ENCODE data around the gene ARGFX. TPM values are rescaled to one million over a fixed set of nuclear protein-coding genes. Genes with fewer than 3 reads are reported as not detected.
"Not testable (repeated sequence)": the region's sequence is repeated elsewhere in the genome, so short reads cannot be mapped to it uniquely, and the experiment has no call there.

Gene ARGFX
- total RNA-seq, 1 experiment from 2014 or later, result not detected

- no peaks in the 10 kb centered on the region for H3K79me2 ChIP-seq (ENCODE audit: insufficient read depth, low read length)
- no peaks in the 10 kb centered on the region for H3K9me3 ChIP-seq (ENCODE audit: control insufficient read depth in 1 of 2, insufficient read depth in 1 of 2, low read depth in 1 of 2, low read length in 2 of 2)
- RAD21 ChIA-PET (ENCODE audit: low non-redundant PET in 1 of 2, low total read pairs in 2 of 2, uncharacterized antibody in 2 of 2, unreplicated experiment in 2 of 2), result no interaction called here
- no peaks in the 10 kb centered on the region for H3K27me3 ChIP-seq (ENCODE audit: insufficient read depth, low read length)
- H4K20me1 ChIP-seq (ENCODE audit: insufficient read depth), result no peaks in the 10 kb centered on the region
- H3K27ac ChIP-seq (ENCODE audit: low read depth, low read length), result no peak overlapping the region
- 0 out of 4 replicates have a peak, but pooled peaks cover 0 to 3% of the 10 kb centered on the region in 2 experiments for H3K4me1 ChIP-seq (ENCODE audit: control insufficient read depth in 1 of 2, insufficient read depth in 2 of 2, low read length in 2 of 2)
- intact Hi-C loops (cut with micrococcal nuclease), result no loop called here
- no peak for TF ChIP-seq ZFX (IDR thresholded peaks at IDR 0.05)
- TF ChIP-seq CTCF (IDR thresholded peaks at IDR 0.05 in 2 of 3, conservative IDR thresholded peaks at IDR 0.05 in 1 of 3; ENCODE audit: borderline replicate concordance in 1 of 3, insufficient read depth in 1 of 3, low read depth in 2 of 3, low read length in 2 of 3), result no peak
- no peak for TF ChIP-seq SIN3A (IDR thresholded peaks at IDR 0.05; ENCODE audit: low read depth)
- TF ChIP-seq YY1 (IDR thresholded peaks at IDR 0.05; ENCODE audit: extremely low read depth, insufficient replicate concordance, low read depth, low read length), result no peak
- TF ChIP-seq POLR2A (IDR thresholded peaks at IDR 0.05; ENCODE audit: borderline replicate concordance, extremely low read depth, insufficient read depth, insufficient read length), result no peak
- no peak for TF ChIP-seq MAX (IDR thresholded peaks at IDR 0.05)
- no peak for TF ChIP-seq SRF (IDR thresholded peaks at IDR 0.05; ENCODE audit: low read depth)
- no peak for TF ChIP-seq REST (IDR thresholded peaks at IDR 0.05; ENCODE audit: low read depth)
- BruUV-seq (replicated peaks), result no TSS peak
- H3K36me3 ChIP-seq (ENCODE audit: control insufficient read depth in 1 of 2, insufficient read depth in 2 of 2, low read length in 2 of 2), result no peaks in the 10 kb centered on the region
- no peak overlapping the region for H3K4me2 ChIP-seq (ENCODE audit: low read length)
- H3K4me3 ChIP-seq (replicated peaks in 1 of 2; ENCODE audit: low read depth in 1 of 2, low read length in 2 of 2), result no peak overlapping the region
- no peaks in the 10 kb centered on the region; the same call in 1 of the 2 replicates for H3K9me2 ChIP-seq (ENCODE audit: insufficient read depth)
- H2AFZ ChIP-seq (ENCODE audit: low read depth, low read length, poor library complexity, severe bottlenecking), result no peak overlapping the region
- H3K9ac ChIP-seq (ENCODE audit: low read length), result no peak overlapping the region
- CTCF ChIA-PET, result no interaction called here
- ATAC-seq (no peak), DNase-seq (ENCODE audit: low read depth, low spot score) (no peak)
- POLR2A ChIA-PET, result no interaction called here
These were observed 30.8 kb downstream of the ARGFX start for GRCh38 chr3:121598564-121598963.

GRCh38 chr3:121599900-121600299 is 32.2 kb downstream of the ARGFX start:
- H3K36me3 ChIP-seq (ENCODE audit: control insufficient read depth in 1 of 2, insufficient read depth in 2 of 2, low read length in 2 of 2); H3K9me3 ChIP-seq (ENCODE audit: control insufficient read depth in 1 of 2, insufficient read depth in 1 of 2, low read depth in 1 of 2, low read length in 2 of 2); DNase-seq (ENCODE audit: low read depth, low spot score); H3K9ac ChIP-seq (ENCODE audit: low read length); H3K27ac ChIP-seq (ENCODE audit: low read depth, low read length); RAD21 ChIA-PET (ENCODE audit: low non-redundant PET in 1 of 2, low total read pairs in 2 of 2, uncharacterized antibody in 2 of 2, unreplicated experiment in 2 of 2); H3K9me2 ChIP-seq (ENCODE audit: insufficient read depth); ATAC-seq; H3K4me2 ChIP-seq (ENCODE audit: low read length); CTCF ChIA-PET; intact Hi-C loops (cut with micrococcal nuclease); H3K4me1 ChIP-seq (ENCODE audit: control insufficient read depth in 1 of 2, insufficient read depth in 2 of 2, low read length in 2 of 2); H2AFZ ChIP-seq (ENCODE audit: low read depth, low read length, poor library complexity, severe bottlenecking); BruUV-seq (replicated peaks); H3K27me3 ChIP-seq (ENCODE audit: insufficient read depth, low read length); POLR2A ChIA-PET; H4K20me1 ChIP-seq (ENCODE audit: insufficient read depth); H3K4me3 ChIP-seq (replicated peaks in 1 of 2; ENCODE audit: low read depth in 1 of 2, low read length in 2 of 2); H3K79me2 ChIP-seq (ENCODE audit: insufficient read depth, low read length): not testable (repeated sequence)
